Pulmonary artery endothelial cell (primary cell): ENCODE results near the gene MYB. TPM values are rescaled to one million over a fixed set of nuclear protein-coding genes. Genes with fewer than 3 reads are reported as not detected.
"Not testable (repeated sequence)": the region's sequence is repeated elsewhere in the genome, so short reads cannot be mapped to it uniquely, and the experiment has no call there.

Experiments
- DNase-seq: peaks from one replicate; pipeline ENCODE4 v3.0.0-alpha.2; 2011; ENCODE audit warnings: low read depth, low spot score
- total RNA-seq: library from RNA; depleted of rRNA; stranded (reverse); fragments of >200 nt; gene quantifications from 2 replicates; pipeline ENCODE4 v1.2.3, GENCODE V29; 2014

The MYB gene
- total RNA-seq, result 0.13 and 0.18 TPM in 2 replicates

DNA sequence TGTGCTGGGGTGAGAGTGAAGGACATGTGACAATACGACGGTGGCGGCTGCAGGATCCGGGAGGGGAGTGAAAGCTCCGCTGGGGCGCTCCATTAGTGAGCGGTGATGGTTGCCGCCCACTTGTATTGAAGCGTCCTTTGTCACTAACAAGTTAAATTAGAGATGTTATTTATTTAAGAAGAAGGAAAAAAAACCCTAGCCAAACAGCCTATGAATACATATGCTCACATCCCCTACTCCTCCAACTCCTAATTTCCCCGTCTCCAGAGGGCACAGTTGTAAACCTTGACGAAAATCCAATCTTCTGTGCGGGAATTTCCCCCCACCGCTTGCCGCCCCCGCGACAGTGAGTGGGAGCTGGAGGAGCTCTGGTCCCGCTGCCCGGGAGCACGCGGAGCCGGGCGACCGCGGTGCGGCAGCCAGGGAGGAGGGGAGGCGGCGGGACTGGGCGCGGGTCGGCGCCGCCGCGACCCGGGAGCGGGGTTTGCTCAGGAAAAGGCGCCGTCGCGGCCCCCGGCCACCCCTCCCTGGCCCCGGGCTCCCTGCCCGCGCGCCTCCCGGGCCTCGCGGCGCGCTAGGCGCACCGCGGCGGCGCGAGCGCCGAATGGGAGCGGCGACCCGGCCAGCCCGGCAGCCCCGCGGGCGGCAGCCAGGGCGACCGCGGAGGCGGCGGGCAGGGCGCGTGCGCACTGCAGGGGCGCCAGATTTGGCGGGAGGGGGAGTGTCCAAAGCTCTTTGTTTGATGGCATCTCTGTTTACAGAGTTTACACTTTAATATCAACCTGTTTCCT is at the start of gene MYB:
Gene MYB, plus strand, starts transcription at position 767 of the 791 bp plus-strand sequence. CDS start 206 bp downstream, outside the sequence.
- DNase-seq, result no peak

DNA sequence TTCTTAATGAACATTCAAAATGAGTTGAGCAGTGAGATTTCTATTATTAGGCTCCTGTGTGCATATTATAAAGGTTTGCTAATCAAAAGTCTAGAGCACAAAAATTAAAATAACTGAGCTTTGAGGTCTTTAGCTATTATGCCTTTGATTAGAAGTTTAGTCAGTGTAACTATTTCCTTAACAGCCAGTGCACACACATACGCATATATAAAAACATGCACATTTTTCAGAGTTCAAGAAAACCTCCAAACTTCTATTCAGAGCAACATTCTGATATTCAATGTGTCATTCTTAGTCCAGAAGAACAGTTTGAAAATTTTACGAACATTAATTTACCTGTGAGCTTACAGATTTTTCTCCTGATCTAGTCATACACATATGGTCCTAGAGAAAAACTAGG is 48.3 kb upstream of the MYB start:
- DNase-seq, result no peak

DNA sequence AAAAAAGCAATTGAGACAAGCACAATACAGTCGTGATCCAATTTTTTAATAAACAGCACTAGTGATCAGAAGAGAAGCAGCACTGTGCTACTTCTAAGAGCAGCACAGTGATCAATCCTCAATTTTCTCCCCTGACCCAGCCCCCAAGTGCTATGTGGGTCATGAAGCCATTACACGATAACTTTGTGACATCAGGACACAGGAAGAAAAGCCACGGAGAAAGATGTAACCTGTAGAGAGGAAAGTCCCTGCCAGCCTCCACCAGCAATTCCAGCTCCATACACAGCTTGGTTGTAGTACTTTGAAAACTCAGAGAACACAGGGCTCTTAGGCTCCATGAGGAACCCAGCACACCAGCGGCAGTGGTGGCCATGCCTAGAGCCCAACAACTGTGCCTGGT is 45.3 kb upstream of the MYB start:
- no peak for DNase-seq

DNA sequence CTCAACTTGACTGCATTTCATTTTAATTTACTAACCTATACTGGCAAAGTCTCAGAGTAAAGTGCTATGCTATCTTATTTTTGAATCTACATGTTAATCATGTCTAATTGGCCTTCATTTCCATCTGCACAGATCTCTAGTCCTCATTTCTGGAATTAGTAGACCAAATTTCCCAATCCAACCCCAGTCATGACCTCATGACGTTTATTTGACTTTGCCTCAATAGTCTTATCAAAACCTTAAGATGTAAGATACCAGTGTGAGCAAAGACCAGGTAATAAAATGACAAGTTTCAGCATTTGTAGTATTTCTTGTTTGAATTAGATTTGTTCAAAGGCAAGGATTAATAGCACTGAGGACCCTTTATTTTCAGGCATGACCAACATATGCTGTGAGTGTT is 43.3 kb upstream of the MYB start:
- DNase-seq, result no peak

DNA sequence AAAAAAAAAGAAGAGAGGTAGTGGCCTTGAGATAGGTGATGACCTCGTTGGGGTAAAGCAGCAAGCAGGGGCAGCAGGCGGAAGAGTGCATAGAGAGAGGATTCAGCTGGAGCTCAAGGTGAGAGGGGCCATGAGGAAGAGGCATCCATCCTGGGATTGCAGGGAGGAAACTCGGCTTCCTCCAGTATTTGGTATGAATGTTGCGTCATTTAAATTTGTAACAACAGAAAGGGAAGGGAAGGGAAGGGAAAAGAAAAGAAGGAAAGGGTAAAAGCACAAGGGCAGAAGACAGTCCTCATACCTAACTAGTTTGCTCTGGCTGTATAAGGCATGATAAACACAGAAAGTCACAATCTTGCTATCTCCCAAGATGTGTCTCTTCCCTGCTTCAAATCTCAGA is 39.9 kb upstream of the MYB start:
- DNase-seq, result no peak

DNA sequence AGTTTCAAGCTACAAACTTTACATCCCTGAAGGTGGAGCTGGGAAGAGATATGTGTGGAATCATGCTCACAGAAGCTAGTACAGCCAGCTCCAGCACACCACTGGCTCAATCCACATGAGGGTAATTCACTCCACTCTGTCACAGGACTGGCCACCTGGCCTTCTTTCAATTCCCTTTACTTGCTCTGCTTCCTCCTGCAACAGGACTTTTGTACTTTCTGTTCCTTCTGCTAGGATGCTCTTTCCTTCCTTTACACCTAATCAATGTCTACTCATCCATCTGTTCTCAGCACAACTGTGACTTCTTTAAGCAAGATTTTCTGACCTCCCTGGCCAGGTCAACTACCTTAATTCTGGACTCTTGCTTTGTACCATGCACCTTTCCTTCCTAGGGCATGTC is 39.4 kb upstream of the MYB start:
- no peak for DNase-seq

DNA sequence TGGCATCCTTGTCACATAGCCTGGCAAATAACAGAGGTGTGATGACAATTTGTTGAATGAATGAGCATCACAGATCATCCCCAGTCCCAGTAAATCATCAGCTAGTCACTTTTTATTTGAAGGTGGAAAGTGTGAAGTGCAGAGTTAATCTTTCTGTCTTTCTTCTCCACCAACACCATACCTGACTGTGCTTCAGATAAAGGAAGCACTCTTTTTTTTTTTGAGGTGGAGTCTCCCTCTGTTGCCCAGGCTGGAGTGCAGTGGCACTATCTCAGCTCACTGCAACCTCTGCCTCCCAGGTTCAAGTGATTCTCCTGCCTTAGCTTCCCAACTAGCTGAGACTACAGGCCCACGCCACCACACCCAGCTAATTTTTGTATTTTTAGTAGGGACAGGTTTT is 38.9 kb upstream of the MYB start:
- DNase-seq, result not testable (repeated sequence)

DNA sequence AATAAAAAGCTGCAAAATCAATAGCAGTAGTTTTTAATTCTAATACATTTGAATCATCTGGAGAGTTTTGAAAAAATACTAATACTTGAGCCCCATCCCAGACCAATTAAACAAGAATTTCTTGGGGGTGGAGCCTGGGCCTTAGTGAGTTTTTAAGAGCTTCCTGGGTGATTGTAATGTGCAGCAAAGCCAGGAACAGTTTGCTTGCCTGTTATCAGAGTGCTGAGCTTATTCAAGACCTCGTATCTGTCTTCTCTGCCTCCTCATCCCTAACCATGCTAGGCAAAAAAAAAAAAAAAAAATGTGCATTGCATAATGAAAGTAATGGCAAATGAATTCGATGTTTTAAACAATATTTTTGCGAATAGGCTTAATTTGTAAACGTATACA is 36.4 kb upstream of the MYB start:
- no peak for DNase-seq

DNA sequence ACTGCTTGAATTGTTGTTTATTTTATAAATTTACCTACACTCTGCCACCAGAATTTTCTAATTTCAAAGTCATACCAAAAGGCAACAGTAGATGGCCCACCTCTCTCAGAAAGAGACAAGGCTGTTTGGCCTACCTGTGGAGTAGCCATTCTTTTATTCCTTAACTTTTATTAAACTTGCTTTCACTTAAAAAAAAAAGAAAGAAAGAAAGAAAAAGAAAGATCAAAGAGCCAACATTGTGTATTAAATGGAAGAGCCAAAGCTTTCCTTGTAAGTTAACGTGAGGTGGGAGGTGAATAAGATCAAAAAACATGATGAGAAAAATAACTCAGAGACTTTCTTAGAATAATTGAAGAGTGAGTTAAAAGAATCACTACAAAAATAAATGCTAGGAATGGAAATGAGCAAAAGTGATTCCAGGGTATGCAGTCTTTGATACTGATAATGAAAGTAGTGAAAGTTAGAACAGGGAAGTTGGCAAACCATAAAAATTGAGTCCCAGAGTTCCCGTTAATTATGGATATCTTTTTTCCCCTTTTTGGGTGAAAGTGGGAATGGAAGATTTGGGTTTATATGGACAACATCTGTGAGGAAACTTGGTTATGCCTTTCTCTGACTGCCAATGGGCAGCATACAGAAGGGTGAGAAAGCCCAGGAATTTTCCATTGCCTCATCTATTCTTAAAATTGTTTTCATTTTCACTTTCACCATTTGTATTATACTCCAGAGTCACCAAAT is 35.9 kb upstream of the MYB start:
- DNase-seq, result no peak

DNA sequence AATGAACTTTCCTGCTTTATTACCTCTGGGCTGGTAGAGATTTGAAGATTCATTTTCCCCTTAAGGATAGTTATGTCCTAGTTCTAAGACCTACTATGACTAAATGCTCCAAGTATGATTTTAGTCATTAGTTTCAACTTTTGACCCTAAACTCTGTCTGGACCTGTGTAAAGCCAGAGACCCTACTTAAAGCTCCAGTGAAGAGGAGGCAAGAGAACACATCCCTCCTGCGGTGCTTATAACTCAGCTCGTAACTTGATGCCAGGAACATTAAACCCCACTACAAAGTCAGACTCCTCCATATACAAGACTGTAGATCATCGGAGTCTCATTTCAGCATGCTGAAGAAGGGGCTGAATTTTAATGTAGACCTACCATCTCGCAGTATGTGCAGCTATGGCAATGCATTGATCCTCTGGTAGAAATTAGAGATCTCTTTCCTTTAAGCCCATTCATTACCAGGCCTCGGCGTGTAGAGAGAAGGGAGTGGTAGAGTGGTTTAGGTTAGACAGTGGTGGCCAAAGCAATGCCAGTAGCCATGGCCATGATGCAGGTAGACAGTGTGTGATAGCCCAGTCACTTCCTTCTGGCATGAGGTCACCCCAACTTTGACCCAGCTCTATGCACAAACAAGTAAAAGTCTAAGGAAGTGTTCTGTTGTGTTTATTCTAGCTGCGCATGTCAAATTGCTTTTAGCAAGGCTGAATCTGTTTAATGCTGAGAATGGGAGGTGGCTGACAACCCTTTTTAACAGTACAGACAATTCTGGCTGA is 34.8 kb upstream of the MYB start:
- no peak for DNase-seq

DNA sequence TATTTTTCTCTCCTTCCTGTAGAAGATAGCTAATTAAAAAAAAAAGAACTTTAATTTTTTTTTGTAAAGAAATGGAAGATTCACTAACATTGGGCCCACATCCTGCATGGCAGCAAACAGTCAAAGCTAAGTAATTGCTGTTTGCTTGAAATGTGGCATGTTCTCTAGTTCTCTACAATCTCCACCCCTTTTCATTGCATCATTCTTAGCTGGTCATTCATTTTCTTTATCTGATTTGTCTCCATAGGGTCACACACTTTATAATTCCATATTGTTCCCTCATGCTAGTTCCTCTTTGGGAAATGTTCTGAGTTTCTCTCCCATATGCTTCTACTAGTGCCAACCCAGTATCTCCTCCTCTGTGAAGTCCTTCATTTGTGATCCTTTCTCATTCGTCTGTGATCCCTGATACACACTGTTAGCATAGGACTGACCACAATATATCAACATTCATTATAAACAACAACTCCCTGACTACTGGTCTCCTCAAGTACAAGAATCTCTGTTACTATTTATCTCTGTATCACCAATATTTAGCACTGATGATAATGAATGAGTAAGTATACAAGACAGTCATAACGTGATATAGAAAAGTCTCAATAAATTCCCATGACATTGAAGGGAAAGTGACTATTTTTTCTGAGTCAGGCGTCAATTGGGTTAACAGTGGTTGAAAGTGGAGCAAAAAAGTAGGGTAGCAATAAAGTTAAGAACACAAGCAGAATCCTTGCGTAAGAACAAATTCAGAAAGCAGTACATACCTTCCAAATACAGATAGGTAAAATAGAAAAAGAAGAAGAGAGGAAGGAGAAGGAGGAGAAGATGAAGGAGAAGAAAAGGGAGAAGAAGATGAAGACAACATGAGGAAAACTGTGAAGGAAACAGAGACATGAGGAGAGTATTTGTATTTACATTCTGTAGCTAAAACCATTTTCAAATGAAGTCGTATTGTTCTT is 33.2 kb upstream of the MYB start:
- no peak for DNase-seq

DNA sequence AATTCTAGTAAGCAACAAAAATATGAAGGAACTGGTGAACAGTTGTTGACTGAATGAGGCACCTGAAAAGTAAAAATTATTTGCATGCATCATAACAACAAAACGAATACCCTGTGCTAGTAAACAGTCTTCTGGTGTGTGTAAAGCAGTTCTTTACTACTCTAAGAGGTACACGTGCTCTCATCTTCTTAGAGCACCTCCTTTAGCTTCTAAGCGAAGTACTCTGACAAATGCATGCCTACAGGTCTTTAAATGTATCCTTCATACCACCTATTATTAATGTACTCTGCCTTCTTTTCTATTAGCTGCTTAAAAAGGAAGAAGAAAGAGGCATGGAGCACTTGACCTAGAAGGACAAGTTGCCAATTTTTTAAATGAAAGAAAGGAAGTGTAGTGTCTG is 32.2 kb upstream of the MYB start:
- DNase-seq, result no peak

DNA sequence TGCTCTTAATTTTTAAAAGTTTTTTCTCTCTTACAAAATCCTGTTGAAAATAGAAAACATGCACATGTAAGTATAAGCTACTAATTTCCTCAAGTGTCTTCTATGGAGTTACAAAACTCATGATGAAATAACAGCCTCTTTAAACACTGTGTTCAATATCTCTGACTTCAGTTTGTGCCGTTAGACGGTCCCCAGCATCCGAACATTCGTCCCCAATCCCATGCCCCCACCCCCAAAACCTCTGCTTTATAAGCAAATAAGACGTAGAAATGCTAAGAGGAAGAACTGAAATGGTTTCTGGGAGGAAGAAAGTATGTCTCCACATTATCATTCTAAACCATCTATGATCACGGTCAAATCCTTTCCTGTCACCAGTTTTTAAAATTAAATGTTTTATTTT is 31.7 kb upstream of the MYB start:
- DNase-seq, result no peak

DNA sequence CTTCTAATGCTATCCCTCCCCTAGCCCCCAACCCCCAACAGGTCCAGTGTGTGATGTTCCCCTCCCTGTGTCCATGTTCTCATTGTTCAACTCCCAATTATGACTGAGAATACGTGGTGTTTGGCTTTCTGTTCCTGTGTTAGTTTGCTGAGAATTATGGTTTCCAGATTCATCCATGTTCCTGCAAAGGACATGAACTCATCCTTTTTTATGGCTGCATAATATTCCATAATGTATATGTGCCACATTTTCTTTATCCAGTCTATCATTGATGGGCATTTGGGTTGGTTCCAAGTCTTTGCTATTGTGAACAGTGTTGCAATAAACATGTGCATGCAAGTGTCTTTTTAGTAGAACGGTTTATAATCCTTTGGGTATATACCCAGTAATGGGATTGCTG is 30.6 kb upstream of the MYB start:
- not testable (repeated sequence) for DNase-seq

DNA sequence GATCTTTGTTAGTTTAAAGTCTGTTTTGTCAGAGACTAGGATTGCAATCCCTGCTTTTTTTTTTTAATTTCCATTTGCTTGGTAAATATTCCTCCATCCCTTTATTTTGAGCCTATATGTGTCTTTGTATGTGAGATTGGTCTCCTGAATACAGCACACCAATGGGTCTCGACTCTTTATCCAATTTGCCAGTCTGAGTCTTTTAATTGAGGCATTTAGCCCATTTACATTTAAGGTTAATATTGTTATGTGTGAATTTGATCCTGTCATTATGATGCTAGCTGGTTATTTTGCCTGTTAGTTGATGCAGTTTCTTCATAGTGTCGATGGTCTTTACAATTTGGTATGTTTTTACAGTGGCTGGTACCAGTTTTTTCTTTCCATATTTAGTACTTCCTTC is 27.0 kb upstream of the MYB start:
- not testable (repeated sequence) for DNase-seq

DNA sequence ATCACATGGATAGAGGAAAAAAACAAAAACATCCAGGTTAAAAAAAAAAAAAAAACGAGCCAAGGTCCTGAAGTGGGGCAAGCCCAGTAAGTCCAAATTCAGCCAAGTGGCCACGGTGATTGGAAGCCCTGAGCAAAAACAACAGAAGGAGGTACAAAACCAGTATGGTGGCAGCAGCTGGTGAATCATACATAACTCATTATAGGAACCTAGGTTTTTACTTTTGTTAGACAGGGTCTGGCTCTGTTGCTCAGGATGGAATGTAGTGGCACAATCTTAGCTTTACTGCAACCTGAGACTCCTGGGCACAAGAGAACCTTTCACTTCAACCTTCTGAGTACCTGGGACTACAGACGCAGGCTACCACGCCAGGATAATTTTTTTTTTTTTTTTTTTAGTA is 22.7 kb upstream of the MYB start:
- DNase-seq, result no peak

DNA sequence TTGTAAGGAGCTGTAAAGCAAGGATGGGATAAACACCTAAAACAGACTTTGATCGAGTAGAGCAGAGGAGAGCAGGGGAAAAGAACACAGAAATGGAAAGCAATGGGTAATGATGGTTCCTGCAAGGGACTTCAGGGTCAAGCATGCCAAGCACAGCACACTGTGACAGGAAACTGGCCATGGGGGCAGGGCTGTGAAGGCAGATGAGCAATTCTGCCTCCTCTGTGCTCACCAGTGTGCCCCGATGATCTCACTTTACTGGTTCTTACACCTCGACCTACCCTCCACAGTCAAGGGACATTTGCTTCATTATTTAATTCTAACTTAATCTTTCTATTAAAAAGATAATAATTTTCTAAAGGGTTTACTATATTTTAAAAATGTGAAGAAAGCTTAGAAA is 21.6 kb upstream of the MYB start:
- no peak for DNase-seq

DNA sequence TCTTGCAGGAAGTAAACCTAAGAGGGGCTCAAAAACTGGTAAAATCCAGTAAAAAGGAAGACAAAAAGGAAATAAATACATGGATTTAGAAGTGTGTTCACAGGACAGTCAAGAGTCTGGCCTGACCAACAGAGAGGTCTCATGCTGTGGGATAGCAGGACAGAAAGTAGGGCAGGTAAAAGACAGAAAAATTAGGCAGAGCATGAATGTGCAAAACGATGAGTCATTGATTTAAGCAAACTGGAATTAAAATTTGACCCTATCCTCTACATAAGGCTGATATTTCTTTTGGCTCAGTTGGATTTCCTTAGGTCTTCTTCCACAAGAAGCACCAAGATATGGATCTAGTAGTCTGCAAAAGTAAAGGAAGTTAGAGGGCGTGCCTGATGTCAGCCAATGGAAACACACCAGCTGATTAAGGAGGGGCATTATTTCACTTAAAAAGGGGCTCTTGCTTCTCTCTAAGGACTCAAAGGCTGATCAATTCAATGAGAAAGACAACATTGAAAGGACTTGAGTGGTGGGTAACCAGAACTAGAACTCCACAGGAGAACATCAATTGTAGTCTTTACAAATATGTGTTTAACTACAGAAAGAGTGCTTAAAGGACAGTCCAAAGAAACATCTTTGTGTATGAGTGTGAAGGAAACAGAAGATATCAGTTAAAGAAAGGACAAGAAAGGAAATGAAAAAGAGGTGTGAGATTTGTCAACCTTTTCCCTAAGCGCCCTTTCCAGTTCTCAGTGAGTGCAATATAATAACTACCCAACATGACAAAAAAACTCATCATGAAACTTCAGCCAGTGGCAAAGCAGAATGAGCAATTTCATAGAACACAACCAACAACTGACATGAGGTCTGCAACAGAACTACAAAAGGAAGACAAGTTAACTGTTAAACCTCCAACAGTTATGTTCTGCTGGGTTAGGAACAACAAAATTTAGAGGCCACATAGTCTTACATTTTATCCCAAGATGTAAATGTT is 19.4 kb upstream of the MYB start:
- DNase-seq, result no peak

DNA sequence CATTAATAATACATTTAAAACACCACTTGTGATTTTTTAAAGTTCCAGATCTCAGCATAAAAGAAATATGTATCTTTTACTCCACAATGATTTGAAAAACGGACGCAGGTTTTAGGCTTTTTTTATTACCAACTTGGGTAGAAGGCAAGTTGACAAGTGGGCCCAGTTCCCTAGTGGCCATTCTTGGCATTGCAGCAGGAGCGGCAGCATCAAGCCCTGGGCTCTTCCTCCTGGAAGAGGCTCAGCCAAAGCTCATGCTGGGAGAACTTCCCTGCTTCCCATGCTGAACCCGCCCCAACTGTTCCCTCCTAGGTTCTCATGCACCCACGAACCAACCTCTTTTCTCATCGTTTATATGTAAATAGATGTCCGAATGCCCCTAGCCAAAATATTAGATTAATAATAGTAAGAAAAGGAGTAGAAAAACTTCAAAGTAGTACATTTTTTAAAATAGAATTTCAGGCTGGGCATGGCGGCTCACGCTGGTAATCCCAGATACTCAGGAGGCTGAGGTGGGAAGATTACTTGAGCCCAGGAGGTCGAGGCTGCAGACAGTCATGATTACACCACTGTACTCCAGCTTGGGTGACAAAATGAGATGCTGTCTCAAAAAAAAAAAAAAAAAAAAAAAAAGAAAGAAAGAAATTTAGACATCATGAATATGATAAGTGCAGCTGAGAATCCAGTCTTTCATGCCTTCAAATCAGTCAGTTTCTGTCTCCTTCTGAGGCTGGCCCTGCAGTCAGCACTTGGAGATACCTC is 18.2 kb upstream of the MYB start:
- DNase-seq, result no peak
